Measurements from ENCODE around the gene RAD51B.

RAD51B gene

DNA sequence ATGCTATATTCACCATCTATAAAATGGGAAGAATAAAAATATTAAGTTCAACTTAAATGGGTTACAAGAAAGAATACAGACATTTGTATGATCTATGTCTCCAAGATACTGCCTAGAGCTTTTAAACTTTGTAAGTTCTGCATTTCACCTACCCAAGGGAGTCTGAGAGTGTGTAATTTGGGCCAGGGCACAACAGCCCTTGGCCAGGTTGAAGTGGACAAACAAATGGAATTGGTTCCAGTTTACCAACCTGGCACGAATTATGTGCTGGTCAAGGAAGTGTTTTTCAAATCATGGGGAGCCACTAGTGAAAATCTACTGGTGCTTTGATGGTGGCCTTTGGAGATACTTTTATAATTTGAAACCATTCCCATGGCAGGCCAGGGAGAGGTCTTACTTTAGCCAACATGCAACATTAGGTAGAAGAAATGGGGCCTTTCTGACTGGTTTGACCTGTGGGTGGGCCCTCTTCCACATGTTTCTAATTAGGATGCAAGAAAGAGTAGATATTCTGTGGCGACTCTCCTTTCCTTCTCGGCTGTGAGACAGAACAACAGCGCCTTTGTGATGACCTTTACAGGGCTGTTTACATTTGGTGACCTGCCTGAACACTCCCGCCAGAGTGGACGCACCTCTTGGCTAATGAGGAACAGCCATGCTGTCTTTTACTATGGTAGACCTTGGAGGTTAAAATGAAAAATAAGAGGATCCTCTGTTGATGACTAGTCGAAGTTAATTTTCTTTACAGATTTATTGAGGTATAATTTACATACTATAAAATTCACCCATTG lies 496.7 kb downstream of the RAD51B start:
- TF ChIP-seq EZH2 (optimal IDR thresholded peaks at IDR 0.05; ENCODE audit: low read depth, low read length): no peak
- TF ChIP-seq, protein P1, sequence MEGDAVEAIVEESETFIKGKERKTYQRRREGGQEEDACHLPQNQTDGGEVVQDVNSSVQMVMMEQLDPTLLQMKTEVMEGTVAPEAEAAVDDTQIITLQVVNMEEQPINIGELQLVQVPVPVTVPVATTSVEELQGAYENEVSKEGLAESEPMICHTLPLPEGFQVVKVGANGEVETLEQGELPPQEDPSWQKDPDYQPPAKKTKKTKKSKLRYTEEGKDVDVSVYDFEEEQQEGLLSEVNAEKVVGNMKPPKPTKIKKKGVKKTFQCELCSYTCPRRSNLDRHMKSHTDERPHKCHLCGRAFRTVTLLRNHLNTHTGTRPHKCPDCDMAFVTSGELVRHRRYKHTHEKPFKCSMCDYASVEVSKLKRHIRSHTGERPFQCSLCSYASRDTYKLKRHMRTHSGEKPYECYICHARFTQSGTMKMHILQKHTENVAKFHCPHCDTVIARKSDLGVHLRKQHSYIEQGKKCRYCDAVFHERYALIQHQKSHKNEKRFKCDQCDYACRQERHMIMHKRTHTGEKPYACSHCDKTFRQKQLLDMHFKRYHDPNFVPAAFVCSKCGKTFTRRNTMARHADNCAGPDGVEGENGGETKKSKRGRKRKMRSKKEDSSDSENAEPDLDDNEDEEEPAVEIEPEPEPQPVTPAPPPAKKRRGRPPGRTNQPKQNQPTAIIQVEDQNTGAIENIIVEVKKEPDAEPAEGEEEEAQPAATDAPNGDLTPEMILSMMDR (IDR thresholded peaks at IDR 0.05; ENCODE audit: low read length): no peak
- TF ChIP-seq EZH2phosphoT487 (IDR thresholded peaks at IDR 0.05; ENCODE audit: low read length): no peak
- Histone ChIP-seq H3K4me3 (ENCODE audit: low read length) (no peak overlapping the region), H3K9ac (ENCODE audit: low read length) (no peak overlapping the region), H3F3A (ENCODE audit: insufficient read depth, low read length) (no peaks in the 10 kb centered on the region), H3K27ac (ENCODE audit: low read length) (no peak overlapping the region), H2AFZ (ENCODE audit: low read length) (no peak overlapping the region), H3K36me3 (replicated peaks; ENCODE audit: insufficient read depth, low read length) (no peaks in the 10 kb centered on the region), H3K27me3 (replicated peaks; ENCODE audit: insufficient read depth, low read length) (no peaks in the 10 kb centered on the region), H3K4me1 (ENCODE audit: low read length) (peaks cover 13% of the 10 kb centered on the region; the same call in 1 of the 2 replicates), H3K79me2 (ENCODE audit: low read length) (no peaks in the 10 kb centered on the region), H4K20me1 (ENCODE audit: insufficient read depth, low read length) (no peaks in the 10 kb centered on the region), H3K9me2 (replicated peaks; ENCODE audit: insufficient read depth, low read length) (no peaks in the 10 kb centered on the region), H3K9me3 (replicated peaks; ENCODE audit: insufficient read depth, low read length) (no peaks in the 10 kb centered on the region), H3K4me2 (ENCODE audit: low read depth, low read length) (no peak overlapping the region)
- no peak for DNase-seq

DNA sequence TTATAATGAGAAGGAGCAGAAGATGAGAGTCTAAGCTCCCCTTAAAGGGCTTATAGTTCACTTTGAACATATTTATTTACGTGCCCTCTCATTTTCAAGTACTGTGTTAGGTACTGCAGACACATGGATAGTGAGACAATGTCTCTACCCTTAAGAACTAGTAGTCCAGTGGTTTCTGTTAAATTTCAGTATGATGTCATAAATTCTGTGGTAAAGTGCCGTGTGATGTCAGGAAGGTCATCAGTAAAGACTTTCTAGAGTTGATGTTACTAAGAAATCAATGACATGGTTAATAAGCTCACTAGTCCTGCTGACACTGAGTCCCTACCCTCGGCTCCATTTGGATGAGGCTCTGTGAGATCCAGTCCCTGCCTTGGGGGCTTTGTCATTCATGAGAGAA lies 497.7 kb downstream of the RAD51B start:
- H3K27me3 ChIP-seq (replicated peaks; ENCODE audit: insufficient read depth, low read length): no peaks in the 10 kb centered on the region
- TF ChIP-seq EZH2 (optimal IDR thresholded peaks at IDR 0.05; ENCODE audit: low read depth, low read length) (no peak), EZH2phosphoT487 (IDR thresholded peaks at IDR 0.05; ENCODE audit: low read length) (no peak)
- TF ChIP-seq, protein P1 (IDR thresholded peaks at IDR 0.05; ENCODE audit: low read length): no peak
- no peaks in the 10 kb centered on the region for H4K20me1 ChIP-seq (ENCODE audit: insufficient read depth, low read length)
- no peak overlapping the region for H3K27ac ChIP-seq (ENCODE audit: low read length)
- peaks cover 11% of the 10 kb centered on the region; the same call in 1 of the 2 replicates for H3K4me1 ChIP-seq (ENCODE audit: low read length)
- no peaks in the 10 kb centered on the region for H3K36me3 ChIP-seq (replicated peaks; ENCODE audit: insufficient read depth, low read length)
- H3K9me2 ChIP-seq (replicated peaks; ENCODE audit: insufficient read depth, low read length): no peaks in the 10 kb centered on the region
- no peaks in the 10 kb centered on the region for H3K9me3 ChIP-seq (replicated peaks; ENCODE audit: insufficient read depth, low read length)
- H2AFZ ChIP-seq (ENCODE audit: low read length): no peak overlapping the region
- H3K4me2 ChIP-seq (ENCODE audit: low read depth, low read length): no peak overlapping the region
- no peak overlapping the region for H3K9ac ChIP-seq (ENCODE audit: low read length)
- DNase-seq: no peak
- H3F3A ChIP-seq (ENCODE audit: insufficient read depth, low read length): no peaks in the 10 kb centered on the region
- no peaks in the 10 kb centered on the region for H3K79me2 ChIP-seq (ENCODE audit: low read length)
- no peak overlapping the region for H3K4me3 ChIP-seq (ENCODE audit: low read length)

DNA sequence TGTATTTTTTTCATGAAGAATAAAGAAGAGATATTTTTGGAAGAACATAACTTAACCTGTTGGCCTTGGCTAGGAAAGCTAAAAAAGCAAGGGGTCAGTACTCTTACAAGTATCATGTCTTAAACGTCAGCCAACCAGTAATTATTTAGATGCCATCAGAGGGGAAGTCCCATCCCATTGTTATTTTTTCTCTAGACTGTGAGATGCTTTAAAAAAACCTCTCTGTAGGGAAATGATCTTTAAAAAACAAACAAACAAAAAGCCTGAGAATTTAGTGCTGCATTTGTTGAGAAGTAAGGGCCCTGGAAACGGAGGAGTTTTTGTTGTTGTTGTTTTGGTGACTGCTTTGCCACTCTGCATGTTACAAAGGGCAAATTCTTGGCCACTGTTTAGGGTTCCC lies 499.2 kb downstream of the RAD51B start:
- Histone ChIP-seq H3K9me3 (replicated peaks; ENCODE audit: insufficient read depth, low read length) (no peaks in the 10 kb centered on the region), H3K36me3 (replicated peaks; ENCODE audit: insufficient read depth, low read length) (no peaks in the 10 kb centered on the region), H3K4me2 (ENCODE audit: low read depth, low read length) (no peak overlapping the region), H4K20me1 (ENCODE audit: insufficient read depth, low read length) (no peaks in the 10 kb centered on the region), H3K9ac (ENCODE audit: low read length) (no peak overlapping the region), H3K27me3 (replicated peaks; ENCODE audit: insufficient read depth, low read length) (no peaks in the 10 kb centered on the region), H2AFZ (ENCODE audit: low read length) (no peak overlapping the region), H3K27ac (ENCODE audit: low read length) (no peak overlapping the region), H3K79me2 (ENCODE audit: low read length) (no peaks in the 10 kb centered on the region), H3K9me2 (replicated peaks; ENCODE audit: insufficient read depth, low read length) (no peaks in the 10 kb centered on the region), H3K4me1 (ENCODE audit: low read length) (no peaks in the 10 kb centered on the region), H3K4me3 (ENCODE audit: low read length) (no peak overlapping the region), H3F3A (ENCODE audit: insufficient read depth, low read length) (no peaks in the 10 kb centered on the region)
- DNase-seq: no peak
- TF ChIP-seq EZH2 (optimal IDR thresholded peaks at IDR 0.05; ENCODE audit: low read depth, low read length) (no peak), EZH2phosphoT487 (IDR thresholded peaks at IDR 0.05; ENCODE audit: low read length) (no peak)
- TF ChIP-seq, protein P1 (IDR thresholded peaks at IDR 0.05; ENCODE audit: low read length): no peak
